Camera-type eye (tissue), 1 donor: ENCODE measurements around the gene WDFY1. TPM values are rescaled to one million over a fixed set of nuclear protein-coding genes. Genes with fewer than 3 reads are reported as not detected.

Experiments used
- total RNA-seq: library from RNA; depleted of rRNA; stranded (reverse); fragments of >200 nt; gene quantifications from one replicate; pipeline ENCODE4 v1.2.3, GENCODE V29; 2014

The WDFY1 gene, protein sequence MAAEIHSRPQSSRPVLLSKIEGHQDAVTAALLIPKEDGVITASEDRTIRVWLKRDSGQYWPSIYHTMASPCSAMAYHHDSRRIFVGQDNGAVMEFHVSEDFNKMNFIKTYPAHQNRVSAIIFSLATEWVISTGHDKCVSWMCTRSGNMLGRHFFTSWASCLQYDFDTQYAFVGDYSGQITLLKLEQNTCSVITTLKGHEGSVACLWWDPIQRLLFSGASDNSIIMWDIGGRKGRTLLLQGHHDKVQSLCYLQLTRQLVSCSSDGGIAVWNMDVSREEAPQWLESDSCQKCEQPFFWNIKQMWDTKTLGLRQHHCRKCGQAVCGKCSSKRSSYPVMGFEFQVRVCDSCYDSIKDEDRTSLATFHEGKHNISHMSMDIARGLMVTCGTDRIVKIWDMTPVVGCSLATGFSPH
- 89.7 TPM for total RNA-seq

DNA sequence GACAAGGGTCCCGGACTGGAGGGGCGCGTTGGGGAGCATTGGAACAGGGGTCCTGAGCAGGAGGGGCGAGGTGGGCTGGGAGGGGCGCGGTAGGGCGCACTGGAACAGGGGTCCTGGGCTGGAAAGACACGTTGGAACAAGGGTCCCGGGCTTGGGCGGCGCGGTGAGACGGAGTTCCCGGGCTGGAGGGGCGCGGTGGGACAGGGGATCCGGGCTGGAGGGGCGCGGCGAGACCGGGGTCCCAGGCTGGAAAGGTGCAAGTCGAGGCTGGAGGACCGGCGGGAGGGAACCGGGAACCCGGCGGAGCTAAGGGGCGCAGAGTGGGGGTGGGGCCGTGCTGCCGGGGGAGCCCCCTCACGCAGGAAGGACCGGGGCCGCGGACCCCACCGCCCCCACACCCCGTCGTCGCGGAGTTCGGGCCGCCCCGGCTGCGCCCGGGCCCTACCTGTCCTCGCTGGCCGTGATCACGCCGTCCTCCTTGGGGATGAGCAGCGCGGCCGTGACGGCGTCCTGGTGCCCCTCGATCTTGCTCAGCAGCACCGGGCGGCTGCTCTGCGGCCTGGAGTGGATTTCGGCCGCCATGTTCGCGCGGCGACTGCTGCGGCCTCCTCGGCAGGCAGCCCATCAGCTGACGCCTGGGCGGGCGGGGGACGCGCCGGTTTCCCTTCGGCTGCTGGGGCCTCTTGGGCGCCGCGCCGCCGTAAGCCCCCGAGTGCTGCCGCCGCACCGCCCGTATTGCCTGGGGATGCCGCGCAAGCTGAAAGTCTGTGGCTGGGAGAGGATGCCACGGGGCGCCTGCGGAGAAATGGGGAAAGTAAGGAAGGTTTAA lies at the start of gene WDFY1:
Gene WDFY1, minus strand, starts transcription at position 633 of the 829 bp plus-strand sequence. Its CDS starts 51 bp downstream, at position 582.

DNA sequence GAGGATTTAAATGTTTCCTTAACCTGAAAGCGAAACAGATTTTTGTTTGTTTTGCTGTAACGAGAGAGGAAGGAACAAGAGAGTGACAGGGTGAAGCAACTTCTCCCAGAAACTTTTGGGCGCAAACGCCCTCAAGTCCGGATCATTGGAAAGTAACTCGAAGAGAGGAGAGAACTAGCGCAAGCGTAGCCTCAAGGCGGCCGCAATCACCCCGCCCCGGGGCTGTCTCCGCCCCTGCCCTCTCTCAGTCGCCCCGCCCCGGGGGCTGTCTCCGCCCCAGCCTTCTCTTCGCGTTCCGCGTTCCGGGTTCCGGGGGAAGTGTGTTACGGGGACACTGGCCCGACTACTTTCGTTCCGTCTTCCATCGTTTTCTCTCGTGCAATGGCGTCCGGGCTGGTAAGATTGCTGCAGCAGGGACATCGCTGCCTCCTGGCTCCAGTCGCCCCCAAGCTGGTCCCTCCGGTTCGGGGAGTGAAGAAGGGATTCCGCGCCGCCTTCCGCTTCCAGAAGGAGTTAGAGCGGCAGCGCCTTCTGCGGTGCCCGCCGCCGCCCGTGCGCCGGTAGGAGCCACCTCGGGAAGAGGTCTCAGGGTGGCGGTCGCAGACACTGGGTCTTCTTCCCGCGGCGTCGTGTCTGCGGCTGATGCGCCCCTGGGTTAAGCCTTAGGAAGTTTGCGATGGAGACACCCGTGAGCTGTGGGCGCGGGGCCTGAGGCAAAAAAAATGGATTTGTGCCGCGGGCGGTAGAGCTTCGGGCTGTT lies 12.1 kb upstream of the WDFY1 start, which contains the start of gene MRPL44:
Gene MRPL44, plus strand, starts transcription at position 372 of the 760 bp plus-strand sequence. Its CDS starts 10 bp downstream, at position 382.

DNA sequence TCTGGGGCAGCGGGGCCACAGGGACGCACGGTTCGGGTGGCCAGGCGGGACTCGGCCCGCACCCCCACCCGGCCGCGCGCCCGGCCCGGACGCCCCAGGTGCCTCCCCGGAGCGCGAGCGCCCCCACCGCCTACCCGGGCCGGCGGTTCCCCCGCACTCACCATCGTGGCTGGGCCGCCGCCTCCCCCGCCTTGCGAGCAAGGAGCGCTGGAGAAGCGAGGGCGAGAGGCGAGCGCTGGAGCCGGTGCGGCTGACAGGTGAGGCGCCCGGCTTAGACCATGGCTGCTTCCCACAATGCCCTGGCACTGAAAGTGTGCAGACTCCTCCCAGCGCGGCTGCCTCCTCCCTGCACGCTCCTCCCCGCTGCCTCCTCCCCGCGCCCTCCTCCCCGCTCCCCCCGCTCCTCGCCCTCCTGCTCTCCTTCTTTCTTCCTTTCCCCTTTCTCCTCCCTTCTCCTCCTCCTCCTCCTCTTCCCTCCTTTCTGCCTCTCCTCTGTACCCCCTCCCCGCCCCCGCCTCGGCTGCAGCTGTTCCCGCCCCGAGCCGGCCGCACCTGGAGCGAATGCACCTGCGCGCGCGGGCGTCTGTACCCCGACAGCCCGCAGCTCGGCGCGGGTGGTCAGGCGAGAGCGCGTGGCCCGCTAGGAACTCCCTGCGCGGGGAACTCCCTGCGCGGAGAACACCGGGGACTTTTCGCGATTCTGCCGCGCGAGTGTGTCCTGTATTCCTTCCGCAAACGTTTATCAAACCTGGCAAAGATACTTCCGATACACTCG lies 107.7 kb downstream of the WDFY1 start, which contains the start of gene AP1S3:
Gene AP1S3, minus strand, starts transcription at position 296 of the 775 bp plus-strand sequence. Its CDS starts 132 bp downstream, at position 164.

Other genes with a start within 250 kb of the WDFY1 start
- gene AP1S3, start 107.8 kb downstream of the WDFY1 start, total RNA-seq, result 5.5 TPM
- 49.7 TPM for gene MRPL44, start 12.1 kb upstream of the WDFY1 start, total RNA-seq
- 59.2 TPM for gene SERPINE2, start 94.0 kb upstream of the WDFY1 start, total RNA-seq